GM12878 (cell line): ENCODE results near the gene CDC6.

Experiments
- ATF7 ChIP-seq: fragments of 450-650 bp; IDR thresholded peaks from 2 replicates; pipeline ENCODE4 v1.6.1; 2016; ENCODE audit warnings: low read depth, mild to moderate bottlenecking
- CHD2 ChIP-seq: IDR thresholded peaks from 2 replicates; pipeline ENCODE4 v1.6.1; 2011; ENCODE audit warnings: low read depth, low read length, improper control_type of control experiment, borderline replicate concordance
- CTCF ChIP-seq, 3 experiments: IDR thresholded peaks in 2 of 3; conservative IDR thresholded peaks in 1 of 3; 2 replicates each; pipeline ENCODE4 v1.5.1; 2011; ENCODE audit warnings: low read depth in 3 of 3, low read length in 3 of 3, mild to moderate bottlenecking in 3 of 3, control low read depth in 2 of 3, moderate library complexity in 2 of 3, inconsistent platforms in 1 of 3, mixed read lengths in 1 of 3; ENCODE audit not compliant: control insufficient read depth in 2 of 3, insufficient read depth in 1 of 3; ENCODE audit errors: extremely low read depth in 1 of 3
- EP300 ChIP-seq, 2 experiments: fragments of 150-350 bp in 1 of 2; IDR thresholded peaks; 2 replicates each; pipeline ENCODE4 v1.6.1; 2011 to 2012; ENCODE audit warnings: low read depth in 2 of 2, low read length in 2 of 2, borderline replicate concordance in 1 of 2, improper control_type of control experiment in 1 of 2, inconsistent platforms in 1 of 2; ENCODE audit not compliant: control insufficient read depth in 1 of 2
- ETV6 ChIP-seq, 2 experiments: fragments of 450-650 bp in 1 of 2; IDR thresholded peaks in 1 of 2; conservative IDR thresholded peaks in 1 of 2; 2 replicates each; pipeline ENCODE4 v1.6.1; 2014; ENCODE audit warnings: antibody characterized with exemption in 1 of 2, borderline replicate concordance in 1 of 2, low read depth in 1 of 2, mild to moderate bottlenecking in 1 of 2, moderate library complexity in 1 of 2
- JUND ChIP-seq: IDR thresholded peaks from 2 replicates; pipeline ENCODE4 v1.6.1; 2012; ENCODE audit warnings: low read depth, mild to moderate bottlenecking, low read length, improper control_type of control experiment, moderate library complexity
- MYC ChIP-seq: IDR thresholded peaks from 2 replicates; pipeline ENCODE4 v1.6.1; 2011; ENCODE audit warnings: mild to moderate bottlenecking, low read length, moderate library complexity, inconsistent platforms; ENCODE audit not compliant: insufficient read depth, insufficient replicate concordance, insufficient read length, severe bottlenecking
- POLR2A ChIP-seq: IDR thresholded peaks from 2 replicates; pipeline ENCODE4 v1.6.1; 2011; ENCODE audit warnings: low read depth, mild to moderate bottlenecking, low read length
- RCOR1 ChIP-seq: conservative IDR thresholded peaks from 2 replicates; pipeline ENCODE4 v1.6.1; 2012; ENCODE audit warnings: low read depth, low read length, improper control_type of control experiment
- RFX5 ChIP-seq: IDR thresholded peaks from 2 replicates; pipeline ENCODE4 v1.6.1; 2011; ENCODE audit warnings: low read depth, low read length, improper control_type of control experiment
- SREBF1 ChIP-seq: IDR thresholded peaks from 2 replicates; pipeline ENCODE4 v1.6.1; 2012; ENCODE audit warnings: mild to moderate bottlenecking, low read length
- STAT3 ChIP-seq: IDR thresholded peaks from 2 replicates; pipeline ENCODE4 v1.6.1; 2011; ENCODE audit warnings: low read depth, low read length, improper control_type of control experiment
- USF2 ChIP-seq: IDR thresholded peaks from 2 replicates; pipeline ENCODE4 v1.6.1; 2011; ENCODE audit warnings: low read depth, low read length, improper control_type of control experiment, borderline replicate concordance

GRCh38 chr17:40301315-40301714, 13.6 kb downstream of the CDC6 start:
- TF ChIP-seq POLR2A (no peak), CTCF (IDR thresholded peaks at IDR 0.05 in 2 of 3, conservative IDR thresholded peaks at IDR 0.05 in 1 of 3; ENCODE audit: control insufficient read depth in 2 of 3, extremely low read depth in 1 of 3, insufficient read depth in 1 of 3, low read depth in 3 of 3, low read length in 3 of 3) (peak in 1 of 3 experiments; percentile 30; a peak in 2 of 6 replicates), RCOR1 (no peak), ETV6 (conservative IDR thresholded peaks at IDR 0.05 in 1 of 2, IDR thresholded peaks at IDR 0.05 in 1 of 2; ENCODE audit: borderline replicate concordance in 1 of 2, low read depth in 1 of 2) (no peak), ATF7 (no peak), CHD2 (no peak), STAT3 (no peak), RFX5 (no peak), EP300 (IDR thresholded peaks at IDR 0.05; ENCODE audit: borderline replicate concordance in 1 of 2, control insufficient read depth in 1 of 2, low read depth in 2 of 2, low read length in 2 of 2) (no peak), MYC (no peak), SREBF1 (no peak), JUND (no peak), USF2 (no peak)
